Liver (tissue), 9 donors: ENCODE measurements around the gene PCNX3. TPM values are rescaled to one million over a fixed set of nuclear protein-coding genes. Genes with fewer than 3 reads are reported as not detected.
A peak's percentile ranks its signal among the peaks of the same experiment; 100 is the strongest.

Source experiments
- DNase-seq: peaks from one replicate; pipeline ENCODE4 v3.0.0-alpha.2; 2017; ENCODE audit warnings: low spot score
- H3K27ac ChIP-seq, 2 donors: one replicate each; pipeline ENCODE4 v1.7.0; 2013; ENCODE audit warnings: inconsistent platforms in 2 of 2, low read length in 2 of 2, control low read depth in 1 of 2, low read depth in 1 of 2, mild to moderate bottlenecking in 1 of 2
- H3K27me3 ChIP-seq, 4 donors: one replicate each; pipeline versions ENCODE4 v1.6.1 to v1.7.0; 2013; ENCODE audit warnings: low read length in 3 of 4, inconsistent platforms in 1 of 4, mild to moderate bottlenecking in 1 of 4, moderate library complexity in 1 of 4; ENCODE audit not compliant: control insufficient read depth in 4 of 4, insufficient read depth in 4 of 4
- H3K36me3 ChIP-seq, 4 donors: one replicate each; pipeline versions ENCODE4 v1.6.1 to v1.7.0; 2013; ENCODE audit warnings: low read length in 3 of 4, mild to moderate bottlenecking in 3 of 4, low read depth in 1 of 4, moderate library complexity in 1 of 4; ENCODE audit not compliant: control insufficient read depth in 4 of 4, insufficient read depth in 3 of 4
- H3K4me1 ChIP-seq, 4 donors: one replicate each; pipeline versions ENCODE4 v1.6.1 to v1.7.0; 2013; ENCODE audit warnings: low read length in 3 of 4, mild to moderate bottlenecking in 3 of 4, moderate library complexity in 1 of 4; ENCODE audit not compliant: control insufficient read depth in 4 of 4, insufficient read depth in 4 of 4
- H3K4me3 ChIP-seq, 3 donors: one replicate each; pipeline versions ENCODE4 v1.6.1 to v1.7.0; 2013; ENCODE audit warnings: low read length in 3 of 3, control low read depth in 1 of 3, low read depth in 1 of 3, mild to moderate bottlenecking in 1 of 3
- H3K9ac ChIP-seq, 2 donors: one replicate each; pipeline ENCODE4 v1.7.0; 2013; ENCODE audit warnings: low read length in 2 of 2, mild to moderate bottlenecking in 2 of 2, moderate library complexity in 2 of 2, control low read depth in 1 of 2, low read depth in 1 of 2
- H3K9me3 ChIP-seq, 4 donors: one replicate each; pipeline versions ENCODE4 v1.6.1 to v1.7.0; 2013; ENCODE audit warnings: low read length in 3 of 4; ENCODE audit not compliant: control insufficient read depth in 4 of 4
- ATF3 ChIP-seq: IDR thresholded peaks from 2 replicates; pipeline ENCODE4 v1.6.1; 2016; ENCODE audit warnings: antibody characterized with exemption
- CTCF ChIP-seq: fragments of 150-350 bp; IDR thresholded peaks from 2 replicates; pipeline ENCODE4 v1.5.1; 2017; ENCODE audit warnings: improper control_type of control experiment, low read depth, low read length; ENCODE audit not compliant: missing input control
- EGR1 ChIP-seq, 2 donors: IDR thresholded peaks; 2 replicates each; pipeline ENCODE4 v1.6.1; 2016 to 2018; ENCODE audit warnings: antibody characterized with exemption in 2 of 2, low read depth in 2 of 2
- FOXA1 ChIP-seq: IDR thresholded peaks from 2 replicates; pipeline ENCODE4 v1.6.1; 2016; ENCODE audit warnings: antibody characterized with exemption
- FOXA2 ChIP-seq: IDR thresholded peaks from 2 replicates; pipeline ENCODE4 v1.6.1; 2016; ENCODE audit warnings: antibody characterized with exemption
- GABPA ChIP-seq, 2 donors: IDR thresholded peaks in 1 of 2; conservative IDR thresholded peaks in 1 of 2; 2 replicates each; pipeline ENCODE4 v1.6.1; 2016; ENCODE audit warnings: antibody characterized with exemption in 2 of 2, mild to moderate bottlenecking in 1 of 2, moderate library complexity in 1 of 2
- HNF4A ChIP-seq, 2 donors: conservative IDR thresholded peaks; 2 replicates each; pipeline ENCODE4 v1.6.1; 2016; ENCODE audit warnings: antibody characterized with exemption in 2 of 2, mild to moderate bottlenecking in 2 of 2
- HNF4G ChIP-seq: IDR thresholded peaks from 2 replicates; pipeline ENCODE4 v1.6.1; 2016; ENCODE audit warnings: antibody characterized with exemption
- JUND ChIP-seq, 2 donors: IDR thresholded peaks; 2 replicates each; pipeline ENCODE4 v1.6.1; 2016; ENCODE audit warnings: antibody characterized with exemption in 2 of 2
- MAX ChIP-seq: IDR thresholded peaks from 2 replicates; pipeline ENCODE4 v1.6.1; 2016; ENCODE audit warnings: antibody characterized with exemption
- NR2F2 ChIP-seq: IDR thresholded peaks from 2 replicates; pipeline ENCODE4 v1.6.1; 2016; ENCODE audit warnings: antibody characterized with exemption
- RXRA ChIP-seq, 2 donors: IDR thresholded peaks; 2 replicates each; pipeline ENCODE4 v1.6.1; 2017 to 2018; ENCODE audit warnings: antibody characterized with exemption in 2 of 2, mild to moderate bottlenecking in 1 of 2
- SP1 ChIP-seq: IDR thresholded peaks from 2 replicates; pipeline ENCODE4 v1.6.1; 2018; ENCODE audit warnings: antibody characterized with exemption, mild to moderate bottlenecking
- TAF1 ChIP-seq: conservative IDR thresholded peaks from 2 replicates; pipeline ENCODE4 v1.6.1; 2016; ENCODE audit warnings: antibody characterized with exemption, mild to moderate bottlenecking
- YY1 ChIP-seq: IDR thresholded peaks from 2 replicates; pipeline ENCODE4 v1.6.1; 2016; ENCODE audit warnings: antibody characterized with exemption, mild to moderate bottlenecking
- ZBTB33 ChIP-seq: IDR thresholded peaks from 2 replicates; pipeline ENCODE4 v1.6.1; 2016; ENCODE audit warnings: antibody characterized with exemption
- WGBS: extraction: QIAGEN DNeasy Blood & Tissue Kit; methylation state at CpG from one replicate; pipeline ENCODE4 v1.1.7; 2013; 5-methylcytosine and 5-hydroxymethylcytosine counted together
- polyA plus RNA-seq, 2 donors: library from polyadenylated mRNA; stranded (reverse) in 1 of 2; unstranded in 1 of 2; fragments of 200-250 nt in 1 of 2; fragments of >200 nt in 1 of 2; fragmentation: Nextera tagmentation in 1 of 2; extraction: Ambion mirVana in 1 of 2; gene quantifications; one replicate each; pipeline versions ENCODE4 v1.2.1 to v1.2.3, GENCODE V29; 2013 to 2015
- total RNA-seq, 2 donors: library from RNA; depleted of rRNA; stranded (reverse); fragments of >200 nt; gene quantifications; one replicate each; pipeline ENCODE4 v1.2.3, GENCODE V29; 2014
- donor health status: healthy.
- donor health status: healthy.
- donor health status: healthy.
- donor health status: healthy.
- donor health status: healthy.

PCNX3 gene
- total and polyA plus RNA-seq, 4 donors, result 4.7 to 13.4 (median 12.1) TPM

GRCh38 chr11:65622011-65622410 lies 6.4 kb downstream of the PCNX3 start:
- TF ChIP-seq NR2F2, result no peak
- peak in 1 of 2 donors; percentile 31 for TF ChIP-seq HNF4A (conservative IDR thresholded peaks at IDR 0.05)
- TF ChIP-seq SP1, result no peak
- no peak for DNase-seq

GRCh38 chr11:65623177-65623576 lies 7.6 kb downstream of the PCNX3 start:
- Histone ChIP-seq H3K27me3 (no peaks in the 10 kb centered on the region), H3K9ac (no peak overlapping the region), H3K4me3 (no peak overlapping the region), H3K4me1 (peaks cover 0 to 3% (median 1%) of the 10 kb centered on the region in 4 donors), H3K36me3 (peaks cover 16 to 70% (median 18%) of the 10 kb centered on the region in 4 donors), H3K27ac (no peak overlapping the region), H3K9me3 (no peaks in the 10 kb centered on the region)
- DNase-seq, result no peak
- no peak for TF ChIP-seq EGR1 (IDR thresholded peaks at IDR 0.05; ENCODE audit: low read depth in 2 of 2)
- TF ChIP-seq RXRA (IDR thresholded peaks at IDR 0.05), result no peak
- TF ChIP-seq ZBTB33, result no peak
- TF ChIP-seq TAF1, result no peak
- no peak for TF ChIP-seq HNF4A (conservative IDR thresholded peaks at IDR 0.05)
- TF ChIP-seq YY1, result no peak
- no peak for TF ChIP-seq CTCF
- no peak for TF ChIP-seq FOXA2
- no peak for TF ChIP-seq GABPA (IDR thresholded peaks at IDR 0.05 in 1 of 2, conservative IDR thresholded peaks at IDR 0.05 in 1 of 2)
- 97% methylated on average over 14 of the region's 14 CpGs for WGBS

More at GRCh38 chr11:65622011-65622410, 6.4 kb downstream of the PCNX3 start:
- H3K36me3 ChIP-seq, result peaks cover 17 to 64% (median 18%) of the 10 kb centered on the region in 4 donors
- 84% methylated on average over 16 of the region's 16 CpGs for WGBS
- no peaks in the 10 kb centered on the region for H3K9me3 ChIP-seq
- no peak overlapping the region for H3K9ac ChIP-seq
- H3K27ac ChIP-seq, result no peak overlapping the region
- H3K4me3 ChIP-seq, result no peak overlapping the region
- no peaks in the 10 kb centered on the region for H3K27me3 ChIP-seq
- peaks cover 0 to 7% (median 6%) of the 10 kb centered on the region in 4 donors for H3K4me1 ChIP-seq

- Histone ChIP-seq H3K9me3 (no peaks in the 10 kb centered on the region), H3K4me3 (no peak overlapping the region), H3K27me3 (no peaks in the 10 kb centered on the region), H3K9ac (no peak overlapping the region), H3K36me3 (peaks cover 10 to 69% (median 15%) of the 10 kb centered on the region in 4 donors), H3K27ac (no peak overlapping the region), H3K4me1 (peaks cover 0 to 3% (median 1%) of the 10 kb centered on the region in 4 donors)
- DNase-seq, result no peak
- 94% methylated on average over 25 of the region's 25 CpGs for WGBS
- TF ChIP-seq GABPA (IDR thresholded peaks at IDR 0.05 in 1 of 2, conservative IDR thresholded peaks at IDR 0.05 in 1 of 2) (no peak), NR2F2 (no peak), MAX (no peak), CTCF (no peak), JUND (IDR thresholded peaks at IDR 0.05) (no peak), FOXA1 (no peak), ATF3 (no peak), YY1 (no peak), ZBTB33 (no peak), HNF4G (no peak)
Measured at GRCh38 chr11:65623852-65624616, 8.5 kb downstream of the PCNX3 start.
